HepG2 (cell line): ENCODE measurements around the gene TOR1AIP1. TPM values are rescaled to one million over a fixed set of nuclear protein-coding genes. Genes with fewer than 3 reads are reported as not detected.
A peak's percentile ranks its signal among the peaks of the same experiment; 100 is the strongest.

Source experiments
- GTF3A ChIP-seq: sonication (generic); formaldehyde crosslinking; conservative IDR thresholded peaks from 2 replicates; pipeline ENCODE4 v1.4.0; 2020; ENCODE audit warnings: mild to moderate bottlenecking, missing genetic modification reagents
- KDM2A ChIP-seq: sonication (generic); formaldehyde crosslinking; IDR thresholded peaks from 2 replicates; pipeline ENCODE4 v1.4.0; 2020; ENCODE audit warnings: low read depth, missing genetic modification reagents, borderline replicate concordance
- PITX1 ChIP-seq: sonication (generic); formaldehyde crosslinking; IDR thresholded peaks from 2 replicates; pipeline ENCODE4 v1.5.1; 2020; ENCODE audit warnings: mild to moderate bottlenecking, missing genetic modification reagents
- SALL1 ChIP-seq: sonication (generic); formaldehyde crosslinking; IDR thresholded peaks from 2 replicates; pipeline ENCODE4 v1.8.0; 2022; ENCODE audit warnings: mild to moderate bottlenecking, missing genetic modification reagents
- SIN3A ChIP-seq: IDR thresholded peaks from 2 replicates; pipeline ENCODE4 v1.6.1; 2011; ENCODE audit warnings: low read depth, mild to moderate bottlenecking, control low read depth, low read length, borderline replicate concordance
- ZNF143 ChIP-seq: sonication (generic); formaldehyde crosslinking; IDR thresholded peaks from 2 replicates; pipeline ENCODE4 v1.4.0; 2020; ENCODE audit warnings: missing genetic modification reagents
- ZNF33B ChIP-seq: sonication (generic); formaldehyde crosslinking; IDR thresholded peaks from 2 replicates; pipeline ENCODE4 v1.5.1; 2020; ENCODE audit warnings: mild to moderate bottlenecking, missing genetic modification reagents
- ZNF7 ChIP-seq: IDR thresholded peaks from 2 replicates; pipeline ENCODE4 v1.6.1; 2016; ENCODE audit warnings: missing biosample characterization, missing genetic modification reagents
- polyA plus RNA-seq, 8 experiments: library from polyadenylated mRNA; depleted of rRNA in 3 of 8; stranded (reverse) in 7 of 8; unstranded in 1 of 8; fragments of >200 nt; fragmentation: Illumina TruSeq in 4 of 8; extraction: Trizol in 4 of 8; gene quantifications; 2 replicates each; pipeline versions ENCODE4 v1.2.1 to v1.2.3, GENCODE V29; 2011 to 2016; ENCODE audit warnings: low read depth in 4 of 8, missing spikeins in 1 of 8, mixed read lengths in 1 of 8; ENCODE audit not compliant: insufficient read depth in 1 of 8
- total RNA-seq, 5 experiments: library from RNA; depleted of rRNA; stranded (reverse); fragments of >200 nt; fragmentation: Illumina TruSeq; extraction: Trizol; gene quantifications; 2 replicates each; pipeline ENCODE4 v1.2.3, GENCODE V29; 2016; ENCODE audit warnings: low read depth in 1 of 5
- TF ChIP-seq, protein P1 (sequence below), 2 experiments: sonication (generic) in 1 of 2; formaldehyde crosslinking in 1 of 2; IDR thresholded peaks; 2 replicates each; pipeline versions ENCODE4 v1.6.1 to v1.9.0; 2014 to 2022; ENCODE audit warnings: antibody characterized with exemption in 1 of 2, borderline replicate concordance in 1 of 2, inconsistent platforms in 1 of 2, low read depth in 1 of 2, missing genetic modification reagents in 1 of 2
- TF ChIP-seq, protein P2 (sequence below): sonication (generic); formaldehyde crosslinking; IDR thresholded peaks from 2 replicates; pipeline ENCODE4 v1.5.0; 2020; ENCODE audit warnings: missing genetic modification reagents
- TF ChIP-seq, protein P3 (sequence below): sonication (generic); formaldehyde crosslinking; IDR thresholded peaks from 2 replicates; pipeline ENCODE4 v1.4.0; 2020; ENCODE audit warnings: missing genetic modification reagents; ENCODE audit errors: not compliant biosample characterization
- TF ChIP-seq, protein P4 (sequence below): sonication (generic); IDR thresholded peaks from 2 replicates; pipeline ENCODE4 v1.6.1; 2016; ENCODE audit warnings: low read depth, borderline replicate concordance
- TF ChIP-seq, protein P5 (sequence below): IDR thresholded peaks from 2 replicates; pipeline ENCODE4 v1.6.1; 2012; ENCODE audit warnings: low read depth, low read length, improper control_type of control experiment
- TF ChIP-seq, protein P6 (sequence below): sonication (generic); formaldehyde crosslinking; IDR thresholded peaks from 2 replicates; pipeline ENCODE4 v1.8.1; 2023; ENCODE audit warnings: mild to moderate bottlenecking, inconsistent platforms, moderate library complexity, missing genetic modification reagents, borderline replicate concordance

Gene TOR1AIP1
- total and polyA plus RNA-seq, 2 of the 13 experiments (the other 11 are each of a cell fraction or from before 2014, with no cell fraction given): 15.6 to 29.0 TPM

DNA sequence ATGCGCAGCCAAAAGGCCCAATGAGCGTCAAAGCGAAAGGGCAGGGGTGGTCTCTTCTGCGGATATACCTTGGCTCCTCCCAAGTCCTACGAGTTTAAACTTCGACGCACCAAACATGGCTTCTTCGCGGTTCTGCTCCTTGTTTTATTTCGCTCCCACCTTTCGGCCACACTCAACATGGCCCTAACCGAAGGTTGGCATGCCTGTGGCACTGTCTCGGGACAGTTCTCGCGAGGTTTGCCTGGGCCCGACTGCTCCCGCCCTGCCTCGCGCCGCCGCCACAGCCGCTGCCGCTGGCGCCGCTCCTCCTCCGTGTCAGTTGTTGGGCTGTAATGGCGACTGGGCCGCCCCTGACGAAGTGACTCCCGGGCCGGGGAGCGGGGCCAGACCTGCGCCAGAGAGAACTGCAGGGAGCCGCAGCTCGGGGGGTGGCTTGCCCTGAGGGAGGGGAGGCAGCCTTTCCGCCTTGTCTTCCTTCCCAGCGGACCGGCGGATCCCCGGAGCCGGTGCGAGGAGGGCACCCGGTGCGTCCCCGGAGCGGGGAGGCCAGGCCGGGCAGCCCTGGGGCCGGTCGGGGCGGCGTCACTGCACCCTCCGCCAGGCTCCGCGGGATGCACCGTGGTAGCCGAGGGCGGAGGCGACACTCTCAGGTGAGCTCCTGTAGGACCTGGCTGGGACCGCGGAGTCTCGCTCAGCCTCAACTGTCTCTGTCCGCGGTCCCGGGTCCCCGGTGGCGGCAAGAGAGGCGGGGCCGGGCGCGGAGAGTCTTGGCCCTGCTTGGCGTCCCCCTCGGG, 72.6 kb downstream of the TOR1AIP1 start, which contains the start of gene CEP350 (continued):
- TF ChIP-seq, protein P1, sequence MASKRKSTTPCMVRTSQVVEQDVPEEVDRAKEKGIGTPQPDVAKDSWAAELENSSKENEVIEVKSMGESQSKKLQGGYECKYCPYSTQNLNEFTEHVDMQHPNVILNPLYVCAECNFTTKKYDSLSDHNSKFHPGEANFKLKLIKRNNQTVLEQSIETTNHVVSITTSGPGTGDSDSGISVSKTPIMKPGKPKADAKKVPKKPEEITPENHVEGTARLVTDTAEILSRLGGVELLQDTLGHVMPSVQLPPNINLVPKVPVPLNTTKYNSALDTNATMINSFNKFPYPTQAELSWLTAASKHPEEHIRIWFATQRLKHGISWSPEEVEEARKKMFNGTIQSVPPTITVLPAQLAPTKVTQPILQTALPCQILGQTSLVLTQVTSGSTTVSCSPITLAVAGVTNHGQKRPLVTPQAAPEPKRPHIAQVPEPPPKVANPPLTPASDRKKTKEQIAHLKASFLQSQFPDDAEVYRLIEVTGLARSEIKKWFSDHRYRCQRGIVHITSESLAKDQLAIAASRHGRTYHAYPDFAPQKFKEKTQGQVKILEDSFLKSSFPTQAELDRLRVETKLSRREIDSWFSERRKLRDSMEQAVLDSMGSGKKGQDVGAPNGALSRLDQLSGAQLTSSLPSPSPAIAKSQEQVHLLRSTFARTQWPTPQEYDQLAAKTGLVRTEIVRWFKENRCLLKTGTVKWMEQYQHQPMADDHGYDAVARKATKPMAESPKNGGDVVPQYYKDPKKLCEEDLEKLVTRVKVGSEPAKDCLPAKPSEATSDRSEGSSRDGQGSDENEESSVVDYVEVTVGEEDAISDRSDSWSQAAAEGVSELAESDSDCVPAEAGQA (IDR thresholded peaks at IDR 0.05; ENCODE audit: low read depth): peak; percentile 94
- TF ChIP-seq, protein P1 (CRISPR knock-in tag; IDR thresholded peaks at IDR 0.05; ENCODE audit: borderline replicate concordance): no peak
- TF ChIP-seq, protein P2, sequence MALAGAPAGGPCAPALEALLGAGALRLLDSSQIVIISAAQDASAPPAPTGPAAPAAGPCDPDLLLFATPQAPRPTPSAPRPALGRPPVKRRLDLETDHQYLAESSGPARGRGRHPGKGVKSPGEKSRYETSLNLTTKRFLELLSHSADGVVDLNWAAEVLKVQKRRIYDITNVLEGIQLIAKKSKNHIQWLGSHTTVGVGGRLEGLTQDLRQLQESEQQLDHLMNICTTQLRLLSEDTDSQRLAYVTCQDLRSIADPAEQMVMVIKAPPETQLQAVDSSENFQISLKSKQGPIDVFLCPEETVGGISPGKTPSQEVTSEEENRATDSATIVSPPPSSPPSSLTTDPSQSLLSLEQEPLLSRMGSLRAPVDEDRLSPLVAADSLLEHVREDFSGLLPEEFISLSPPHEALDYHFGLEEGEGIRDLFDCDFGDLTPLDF: peak; percentile 75
- TF ChIP-seq, protein P3, sequence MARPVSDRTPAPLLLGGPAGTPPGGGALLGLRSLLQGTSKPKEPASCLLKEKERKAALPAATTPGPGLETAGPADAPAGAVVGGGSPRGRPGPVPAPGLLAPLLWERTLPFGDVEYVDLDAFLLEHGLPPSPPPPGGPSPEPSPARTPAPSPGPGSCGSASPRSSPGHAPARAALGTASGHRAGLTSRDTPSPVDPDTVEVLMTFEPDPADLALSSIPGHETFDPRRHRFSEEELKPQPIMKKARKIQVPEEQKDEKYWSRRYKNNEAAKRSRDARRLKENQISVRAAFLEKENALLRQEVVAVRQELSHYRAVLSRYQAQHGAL: no peak
- TF ChIP-seq SALL1 (CRISPR knock-in tag) (peak; percentile 76), ZNF143 (CRISPR knock-in tag) (peak; percentile 91), GTF3A (peak; percentile 62), ZNF33B (CRISPR knock-in tag) (0 out of 2 replicates have a peak, but pooled peaks have one; percentile 3), ZNF7 (CRISPR knock-in tag) (no peak), KDM2A (peak; percentile 96), SIN3A (0 out of 2 replicates have a peak, but pooled peaks have one; percentile 42), PITX1 (CRISPR knock-in tag) (peak; percentile 74)
- TF ChIP-seq, protein P4, sequence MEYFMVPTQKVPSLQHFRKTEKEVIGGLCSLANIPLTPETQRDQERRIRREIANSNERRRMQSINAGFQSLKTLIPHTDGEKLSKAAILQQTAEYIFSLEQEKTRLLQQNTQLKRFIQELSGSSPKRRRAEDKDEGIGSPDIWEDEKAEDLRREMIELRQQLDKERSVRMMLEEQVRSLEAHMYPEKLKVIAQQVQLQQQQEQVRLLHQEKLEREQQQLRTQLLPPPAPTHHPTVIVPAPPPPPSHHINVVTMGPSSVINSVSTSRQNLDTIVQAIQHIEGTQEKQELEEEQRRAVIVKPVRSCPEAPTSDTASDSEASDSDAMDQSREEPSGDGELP: peak; percentile 52; the same call in 1 of the 2 replicates
- TF ChIP-seq, protein P5, sequence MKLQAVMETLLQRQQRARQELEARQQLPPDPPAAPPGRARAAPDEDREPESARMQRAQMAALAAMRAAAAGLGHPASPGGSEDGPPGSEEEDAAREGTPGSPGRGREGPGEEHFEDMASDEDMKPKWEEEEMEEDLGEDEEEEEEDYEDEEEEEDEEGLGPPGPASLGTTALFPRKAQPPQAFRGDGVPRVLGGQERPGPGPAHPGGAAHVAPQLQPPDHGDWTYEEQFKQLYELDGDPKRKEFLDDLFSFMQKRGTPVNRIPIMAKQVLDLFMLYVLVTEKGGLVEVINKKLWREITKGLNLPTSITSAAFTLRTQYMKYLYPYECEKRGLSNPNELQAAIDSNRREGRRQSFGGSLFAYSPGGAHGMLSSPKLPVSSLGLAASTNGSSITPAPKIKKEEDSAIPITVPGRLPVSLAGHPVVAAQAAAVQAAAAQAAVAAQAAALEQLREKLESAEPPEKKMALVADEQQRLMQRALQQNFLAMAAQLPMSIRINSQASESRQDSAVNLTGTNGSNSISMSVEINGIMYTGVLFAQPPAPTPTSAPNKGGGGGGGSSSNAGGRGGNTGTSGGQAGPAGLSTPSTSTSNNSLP: 0 out of 2 replicates have a peak, but pooled peaks have one; percentile 34
- TF ChIP-seq, protein P6, sequence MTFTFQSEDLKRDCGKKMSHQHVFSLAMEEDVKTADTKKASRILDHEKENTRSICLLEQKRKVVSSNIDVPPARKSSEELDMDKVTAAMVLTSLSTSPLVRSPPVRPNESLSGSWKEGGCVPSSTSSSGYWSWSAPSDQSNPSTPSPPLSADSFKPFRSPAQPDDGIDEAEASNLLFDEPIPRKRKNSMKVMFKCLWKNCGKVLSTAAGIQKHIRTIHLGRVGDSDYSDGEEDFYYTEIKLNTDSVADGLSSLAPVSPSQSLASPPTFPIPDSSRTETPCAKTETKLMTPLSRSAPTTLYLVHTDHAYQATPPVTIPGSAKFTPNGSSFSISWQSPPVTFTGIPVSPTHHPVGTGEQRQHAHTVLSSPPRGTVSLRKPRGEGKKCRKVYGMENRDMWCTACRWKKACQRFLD (CRISPR knock-in tag): peak; percentile 75; the same call in 1 of the 2 replicates
